ENCODE results near the gene CCR4.
"Not testable (repeated sequence)": the region's sequence is repeated elsewhere in the genome, so short reads cannot be mapped to it uniquely, and the experiment has no call there.

Gene CCR4

DNA sequence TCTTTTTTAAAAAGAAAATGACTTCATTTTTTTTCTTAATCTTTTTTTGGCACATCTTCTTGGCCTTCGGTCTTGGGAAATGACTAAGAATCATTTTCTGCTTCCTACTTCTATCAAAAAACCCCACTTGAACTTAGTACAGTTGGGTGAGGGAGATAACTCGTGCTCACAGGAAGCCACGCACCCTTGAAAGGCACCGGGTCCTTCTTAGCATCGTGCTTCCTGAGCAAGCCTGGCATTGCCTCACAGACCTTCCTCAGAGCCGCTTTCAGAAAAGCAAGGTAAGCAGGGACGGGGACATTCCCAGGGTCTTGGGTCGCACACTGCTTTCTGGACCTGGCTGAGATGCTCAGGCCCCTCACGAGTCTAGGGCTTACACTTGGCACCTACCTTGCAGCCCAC is at the start of gene CCR4:
Gene CCR4, plus strand, starts transcription at position 235 of the 402 bp plus-strand sequence. CDS start 1,779 bp downstream, outside the sequence.
- Histone ChIP-seq H3K4me3 (ENCODE audit: low read length) (no peak within 1 kb of the TSS), H3K27ac (ENCODE audit: low read depth, low read length) (no peak within 1 kb of the TSS), H3K9ac (ENCODE audit: low read length) (no peak within 1 kb of the TSS), H3K27me3 (ENCODE audit: control insufficient read depth, insufficient read depth, low read length) (no peaks in the 10 kb centered on the region), H3K4me1 (ENCODE audit: control insufficient read depth, insufficient read depth, low read length) (no peaks in the 10 kb centered on the region), H3K36me3 (ENCODE audit: control insufficient read depth, insufficient read depth, low read length) (no peaks in the 10 kb centered on the region)

DNA sequence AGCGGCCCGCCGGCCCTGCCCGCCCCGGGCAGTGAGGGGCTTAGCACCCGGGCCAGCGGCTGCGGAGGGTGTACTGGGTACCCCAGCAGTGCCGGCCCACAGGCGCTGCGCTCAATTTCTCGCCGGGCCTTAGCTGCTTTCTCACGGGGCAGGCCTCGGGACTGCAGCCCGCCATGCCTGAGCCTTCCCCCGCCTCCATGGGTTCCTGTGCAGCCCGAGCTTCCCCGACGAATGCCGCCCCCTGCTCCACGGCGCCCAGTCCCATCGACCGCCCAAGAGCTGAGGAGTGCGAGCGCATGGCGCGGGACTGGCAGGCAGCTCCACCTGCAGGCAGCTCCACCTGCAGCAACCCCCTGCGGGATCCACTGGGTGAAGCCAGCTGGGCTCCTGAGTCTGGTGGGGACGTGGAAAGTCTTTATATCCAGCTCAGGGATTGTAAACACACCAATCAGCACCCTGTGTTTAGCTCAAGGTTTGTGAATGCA is 48.5 kb upstream of the CCR4 start:
- H3K9ac ChIP-seq (ENCODE audit: low read length); H3K36me3 ChIP-seq (ENCODE audit: control insufficient read depth, insufficient read depth, low read length); H3K27ac ChIP-seq (ENCODE audit: low read depth, low read length); H3K27me3 ChIP-seq (ENCODE audit: control insufficient read depth, insufficient read depth, low read length); H3K4me1 ChIP-seq (ENCODE audit: control insufficient read depth, insufficient read depth, low read length): not testable (repeated sequence)
- H3K4me3 ChIP-seq (ENCODE audit: low read length) = peak overlapping the region; percentile 15

DNA sequence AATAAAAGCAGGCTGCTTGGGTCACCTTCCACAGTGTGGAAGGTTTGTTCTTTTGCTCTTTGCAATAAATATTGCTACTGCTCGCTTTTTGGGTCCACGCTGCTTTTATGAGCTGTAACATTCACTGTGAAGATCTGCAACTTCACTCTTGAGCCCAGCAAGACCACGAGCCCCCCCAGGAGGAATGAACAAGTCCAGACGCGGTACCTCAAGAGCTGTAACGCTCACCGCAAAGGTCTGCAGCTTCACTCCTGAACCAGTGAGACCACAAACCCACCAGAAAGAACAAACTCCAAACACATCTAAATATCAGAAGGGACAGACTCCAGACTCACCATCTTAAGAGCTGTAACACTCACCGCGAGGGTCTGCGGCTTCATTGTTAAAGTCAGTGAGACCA is 47.5 kb upstream of the CCR4 start:
- no peak overlapping the region for H3K9ac ChIP-seq (ENCODE audit: low read length)
- no peaks in the 10 kb centered on the region for H3K4me1 ChIP-seq (ENCODE audit: control insufficient read depth, insufficient read depth, low read length)
- no peak overlapping the region for H3K4me3 ChIP-seq (ENCODE audit: low read length)
- H3K27ac ChIP-seq (ENCODE audit: low read depth, low read length) = no peak overlapping the region
- no peaks in the 10 kb centered on the region for H3K36me3 ChIP-seq (ENCODE audit: control insufficient read depth, insufficient read depth, low read length)
- H3K27me3 ChIP-seq (ENCODE audit: control insufficient read depth, insufficient read depth, low read length) = no peaks in the 10 kb centered on the region

DNA sequence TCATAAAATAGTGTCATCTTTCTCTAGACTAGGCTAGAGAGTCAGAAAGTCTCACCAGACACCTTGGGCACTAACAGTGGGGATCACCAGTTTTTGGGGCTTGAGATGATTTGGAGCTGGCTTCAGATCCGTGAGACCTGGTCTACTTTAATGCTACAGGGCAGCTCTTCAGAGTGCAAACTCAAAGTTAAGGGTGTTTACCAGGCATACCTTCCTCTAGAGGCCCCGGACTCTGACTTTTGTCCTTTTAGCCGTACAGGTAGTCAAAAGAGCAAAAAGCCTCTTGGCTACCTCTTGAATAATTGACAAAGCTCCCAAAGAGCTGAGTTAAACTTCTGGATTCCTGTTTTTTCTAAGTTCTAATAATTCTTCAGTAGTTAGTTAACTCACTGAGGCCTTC is 41.4 kb upstream of the CCR4 start:
- Histone ChIP-seq H3K4me3 (ENCODE audit: low read length) (no peak overlapping the region), H3K36me3 (ENCODE audit: control insufficient read depth, insufficient read depth, low read length) (no peaks in the 10 kb centered on the region), H3K27me3 (ENCODE audit: control insufficient read depth, insufficient read depth, low read length) (no peaks in the 10 kb centered on the region), H3K9ac (ENCODE audit: low read length) (no peak overlapping the region), H3K27ac (ENCODE audit: low read depth, low read length) (no peak overlapping the region), H3K4me1 (ENCODE audit: control insufficient read depth, insufficient read depth, low read length) (peaks cover 2% of the 10 kb centered on the region)

DNA sequence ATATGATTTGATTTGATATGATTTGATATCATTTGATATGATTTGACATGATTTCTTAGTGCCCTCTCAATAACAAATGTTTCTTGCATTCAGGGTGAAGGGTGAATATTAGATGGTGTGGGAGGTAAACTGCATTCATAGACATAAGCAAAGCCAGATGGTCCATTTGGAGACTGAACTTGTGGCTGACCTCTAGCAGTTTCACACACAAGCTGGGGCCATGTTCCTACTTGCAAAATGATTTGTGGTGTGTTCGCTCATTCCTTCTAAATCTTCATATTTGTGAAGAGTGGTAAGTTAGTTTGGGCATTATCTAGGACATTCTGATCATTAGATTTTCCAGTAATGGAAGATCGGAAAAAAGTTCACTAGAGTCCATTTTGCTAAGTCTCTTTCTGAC is 40.5 kb upstream of the CCR4 start:
- Histone ChIP-seq H3K36me3 (ENCODE audit: control insufficient read depth, insufficient read depth, low read length) (no peaks in the 10 kb centered on the region), H3K27me3 (ENCODE audit: control insufficient read depth, insufficient read depth, low read length) (no peaks in the 10 kb centered on the region), H3K9ac (ENCODE audit: low read length) (no peak overlapping the region), H3K4me3 (ENCODE audit: low read length) (no peak overlapping the region), H3K27ac (ENCODE audit: low read depth, low read length) (no peak overlapping the region), H3K4me1 (ENCODE audit: control insufficient read depth, insufficient read depth, low read length) (peaks cover 2% of the 10 kb centered on the region)

DNA sequence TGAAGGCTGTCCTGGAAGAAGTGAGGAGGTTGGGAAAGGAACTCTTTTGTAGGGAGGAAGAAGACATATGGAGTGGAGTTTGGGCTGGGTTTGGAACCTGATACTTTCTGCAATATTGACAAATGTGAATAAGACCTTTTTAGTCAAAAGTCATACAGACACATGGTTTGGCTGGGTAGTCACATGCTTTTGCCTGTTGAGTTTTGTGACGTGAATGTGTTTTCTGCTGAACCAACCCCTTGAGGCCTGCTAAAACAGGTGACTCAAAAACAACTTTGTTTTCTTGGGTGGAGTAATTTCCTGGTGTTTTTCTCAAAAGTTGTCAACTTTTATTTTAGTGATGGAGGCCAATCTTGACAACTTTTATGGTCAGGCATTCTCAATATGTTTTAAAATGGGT is 39.4 kb upstream of the CCR4 start:
- Histone ChIP-seq H3K27ac (ENCODE audit: low read depth, low read length) (no peak overlapping the region), H3K36me3 (ENCODE audit: control insufficient read depth, insufficient read depth, low read length) (no peaks in the 10 kb centered on the region), H3K9ac (ENCODE audit: low read length) (no peak overlapping the region), H3K4me3 (ENCODE audit: low read length) (no peak overlapping the region), H3K4me1 (ENCODE audit: control insufficient read depth, insufficient read depth, low read length) (peaks cover 2% of the 10 kb centered on the region), H3K27me3 (ENCODE audit: control insufficient read depth, insufficient read depth, low read length) (no peaks in the 10 kb centered on the region)

DNA sequence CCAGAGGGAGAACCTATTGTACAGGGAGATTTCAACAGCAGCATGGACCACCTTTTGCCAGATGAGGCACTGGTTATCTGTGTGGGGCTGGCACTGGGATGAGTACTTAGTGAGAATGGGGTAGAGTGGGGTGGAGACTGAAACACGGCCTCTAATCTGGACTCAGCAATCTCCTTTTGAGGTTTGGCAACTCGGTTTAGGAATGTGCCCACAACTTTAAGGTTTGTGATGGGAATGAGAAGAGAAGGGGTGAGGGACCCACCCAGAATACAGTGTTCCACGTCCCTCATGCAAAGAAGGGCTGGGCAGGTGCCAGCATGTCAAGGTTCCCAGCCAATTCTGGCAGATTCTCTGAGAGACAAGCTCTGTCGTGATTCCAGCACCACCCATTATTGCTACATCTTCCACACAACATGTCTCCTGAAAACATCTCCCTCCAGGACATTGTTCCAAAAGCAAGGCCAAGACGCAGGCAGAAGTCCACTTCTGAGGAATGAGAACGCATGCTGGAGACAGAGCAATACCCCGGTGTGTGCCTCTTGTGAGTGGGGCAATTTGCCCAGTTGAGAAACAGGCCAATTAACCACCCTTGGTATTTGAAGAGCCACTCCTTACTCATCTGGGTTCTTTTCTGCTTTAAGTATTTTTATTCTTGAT is 37.5 kb upstream of the CCR4 start:
- H3K27ac ChIP-seq (ENCODE audit: low read depth, low read length) = no peak overlapping the region
- no peak overlapping the region for H3K9ac ChIP-seq (ENCODE audit: low read length)
- no peak overlapping the region for H3K4me3 ChIP-seq (ENCODE audit: low read length)
- H3K27me3 ChIP-seq (ENCODE audit: control insufficient read depth, insufficient read depth, low read length) = no peaks in the 10 kb centered on the region
- peaks cover 2% of the 10 kb centered on the region for H3K4me1 ChIP-seq (ENCODE audit: control insufficient read depth, insufficient read depth, low read length)
- H3K36me3 ChIP-seq (ENCODE audit: control insufficient read depth, insufficient read depth, low read length) = no peaks in the 10 kb centered on the region

DNA sequence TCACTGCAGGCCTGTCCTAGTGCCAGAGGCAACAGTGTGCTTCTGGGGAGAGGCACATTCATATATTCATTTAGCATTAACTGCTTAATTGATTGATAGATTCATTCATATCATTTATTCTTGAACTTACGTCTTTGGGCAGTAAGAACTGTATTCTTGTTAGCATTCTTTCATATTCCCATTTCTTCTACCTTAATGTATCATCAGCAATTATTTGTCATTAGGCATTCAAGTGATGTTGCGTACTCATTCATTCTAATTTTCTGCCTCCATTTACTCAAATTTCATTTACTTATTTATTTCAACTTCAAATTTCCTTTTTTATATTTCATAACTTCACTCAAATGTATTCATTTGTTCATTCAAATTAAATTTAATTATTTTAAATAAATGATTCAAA is 31.5 kb upstream of the CCR4 start:
- Histone ChIP-seq H3K36me3 (ENCODE audit: control insufficient read depth, insufficient read depth, low read length) (no peaks in the 10 kb centered on the region), H3K27me3 (ENCODE audit: control insufficient read depth, insufficient read depth, low read length) (no peaks in the 10 kb centered on the region), H3K4me1 (ENCODE audit: control insufficient read depth, insufficient read depth, low read length) (no peaks in the 10 kb centered on the region), H3K9ac (ENCODE audit: low read length) (no peak overlapping the region), H3K27ac (ENCODE audit: low read depth, low read length) (no peak overlapping the region), H3K4me3 (ENCODE audit: low read length) (no peak overlapping the region)

DNA sequence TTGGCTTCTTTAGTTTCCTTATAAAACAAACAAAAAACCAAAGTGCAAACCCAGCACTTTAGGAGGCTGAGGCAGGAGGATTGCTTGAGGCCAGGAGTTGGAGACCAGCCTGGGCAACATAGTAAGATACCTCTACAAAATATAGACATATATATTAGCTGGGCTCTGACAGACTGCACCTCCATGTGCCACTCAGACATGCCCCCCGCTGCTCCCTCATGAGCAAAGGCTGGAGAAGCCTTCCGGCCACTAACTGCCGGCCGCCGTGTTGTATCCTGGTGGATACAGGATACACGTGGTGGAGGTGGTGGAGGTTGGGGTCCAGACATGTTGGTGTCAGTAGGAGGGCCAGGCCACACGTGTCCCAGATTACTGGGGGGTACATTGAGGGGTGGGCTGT is 29.4 kb upstream of the CCR4 start:
- no peak overlapping the region for H3K9ac ChIP-seq (ENCODE audit: low read length)
- H3K4me3 ChIP-seq (ENCODE audit: low read length) = no peak overlapping the region
- no peaks in the 10 kb centered on the region for H3K4me1 ChIP-seq (ENCODE audit: control insufficient read depth, insufficient read depth, low read length)
- no peaks in the 10 kb centered on the region for H3K27me3 ChIP-seq (ENCODE audit: control insufficient read depth, insufficient read depth, low read length)
- no peak overlapping the region for H3K27ac ChIP-seq (ENCODE audit: low read depth, low read length)
- H3K36me3 ChIP-seq (ENCODE audit: control insufficient read depth, insufficient read depth, low read length) = no peaks in the 10 kb centered on the region

DNA sequence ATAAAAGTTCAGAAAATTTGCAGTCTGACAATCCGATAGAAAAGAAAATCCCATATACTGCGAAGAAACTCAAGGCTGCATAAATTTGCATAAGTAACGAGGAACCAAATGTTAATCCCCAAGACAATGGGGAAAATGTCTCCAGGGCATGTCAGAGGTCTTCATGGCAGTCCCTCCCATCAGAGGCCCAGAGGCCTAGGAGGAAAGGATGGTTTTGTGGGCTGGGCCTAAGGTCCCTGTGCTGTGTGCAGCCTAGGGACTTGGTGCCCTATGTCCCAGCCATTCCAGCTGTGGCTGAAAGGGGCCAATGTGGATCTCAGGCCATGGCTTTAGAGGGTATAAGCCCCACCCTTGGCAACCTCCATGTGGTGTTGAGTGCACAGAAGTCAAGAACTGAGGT is 21.3 kb upstream of the CCR4 start:
- Histone ChIP-seq H3K9ac (ENCODE audit: low read length) (no peak overlapping the region), H3K4me1 (ENCODE audit: control insufficient read depth, insufficient read depth, low read length) (no peaks in the 10 kb centered on the region), H3K27me3 (ENCODE audit: control insufficient read depth, insufficient read depth, low read length) (no peaks in the 10 kb centered on the region), H3K36me3 (ENCODE audit: control insufficient read depth, insufficient read depth, low read length) (no peaks in the 10 kb centered on the region), H3K4me3 (ENCODE audit: low read length) (no peak overlapping the region), H3K27ac (ENCODE audit: low read depth, low read length) (no peak overlapping the region)

DNA sequence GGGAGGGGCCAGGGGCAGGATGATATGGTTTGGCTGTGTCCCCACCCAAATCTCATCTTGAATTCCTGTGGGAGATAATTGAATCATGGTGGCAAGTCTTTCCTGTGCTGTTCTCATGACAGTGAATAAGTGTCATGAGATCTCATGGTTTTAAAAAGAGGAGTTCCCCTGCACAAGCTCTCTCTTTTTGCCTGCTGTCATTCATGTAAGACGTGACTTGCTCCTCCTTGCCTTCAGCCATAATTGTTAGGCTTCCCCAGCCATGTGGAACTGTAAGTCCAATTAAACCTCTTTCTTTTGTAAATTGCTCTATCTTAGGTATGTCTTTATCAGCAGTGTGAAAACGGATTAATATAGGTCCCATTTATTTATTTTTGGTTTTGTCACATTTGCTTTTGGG is 20.2 kb upstream of the CCR4 start:
- H3K27ac ChIP-seq (ENCODE audit: low read depth, low read length); H3K4me3 ChIP-seq (ENCODE audit: low read length); H3K4me1 ChIP-seq (ENCODE audit: control insufficient read depth, insufficient read depth, low read length); H3K36me3 ChIP-seq (ENCODE audit: control insufficient read depth, insufficient read depth, low read length); H3K27me3 ChIP-seq (ENCODE audit: control insufficient read depth, insufficient read depth, low read length); H3K9ac ChIP-seq (ENCODE audit: low read length): not testable (repeated sequence)

DNA sequence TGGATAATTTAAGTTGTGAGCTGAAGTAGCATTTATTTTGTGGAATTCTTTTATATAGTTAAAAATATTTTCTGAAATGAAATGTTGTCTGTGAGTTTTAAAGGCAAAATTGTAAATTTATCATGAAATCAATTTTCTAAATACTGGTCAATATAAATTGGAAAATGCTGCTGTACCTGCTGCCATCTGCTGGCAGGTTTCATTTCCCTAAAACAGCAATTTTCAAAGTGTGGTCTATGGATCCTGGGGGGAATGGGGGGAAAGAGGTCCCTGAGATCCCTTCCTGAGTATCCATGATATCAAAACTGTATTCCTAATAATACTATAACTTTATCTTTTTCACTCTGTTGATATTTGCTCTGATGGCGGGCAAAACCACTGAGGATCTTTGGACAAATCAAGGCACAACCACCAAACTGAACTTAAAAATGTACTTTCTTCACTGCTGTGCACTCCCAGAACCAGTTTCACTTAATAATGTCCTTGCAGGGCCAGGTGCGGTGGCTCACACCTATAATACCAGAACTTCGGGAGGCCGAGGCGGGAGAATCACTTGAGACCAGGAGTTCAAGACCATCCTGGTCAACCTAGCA is 17.2 kb upstream of the CCR4 start:
- no peak overlapping the region for H3K9ac ChIP-seq (ENCODE audit: low read length)
- H3K4me3 ChIP-seq (ENCODE audit: low read length) = no peak overlapping the region
- H3K27me3 ChIP-seq (ENCODE audit: control insufficient read depth, insufficient read depth, low read length) = no peaks in the 10 kb centered on the region
- no peak overlapping the region for H3K27ac ChIP-seq (ENCODE audit: low read depth, low read length)
- H3K36me3 ChIP-seq (ENCODE audit: control insufficient read depth, insufficient read depth, low read length) = no peaks in the 10 kb centered on the region
- no peaks in the 10 kb centered on the region for H3K4me1 ChIP-seq (ENCODE audit: control insufficient read depth, insufficient read depth, low read length)

DNA sequence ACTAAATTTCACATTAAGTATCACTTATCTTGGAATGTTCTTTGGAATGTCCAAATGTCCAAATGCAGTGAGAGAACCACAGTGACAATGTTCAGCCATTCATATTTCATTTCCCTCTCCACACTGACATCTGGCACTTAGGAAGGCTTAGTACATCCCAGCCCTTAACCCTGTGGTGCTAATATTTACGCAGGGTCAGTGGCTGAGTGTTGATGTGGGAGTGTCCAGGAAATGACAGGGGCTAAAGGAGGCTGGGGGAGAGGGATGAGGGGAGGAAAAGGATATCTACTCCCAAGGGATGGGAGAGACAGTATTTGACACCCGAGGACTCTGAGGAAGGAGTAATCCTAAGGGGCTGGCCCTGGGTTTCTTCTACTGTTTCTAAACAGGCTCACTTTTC is 14.1 kb upstream of the CCR4 start:
- no peak overlapping the region for H3K9ac ChIP-seq (ENCODE audit: low read length)
- no peaks in the 10 kb centered on the region for H3K36me3 ChIP-seq (ENCODE audit: control insufficient read depth, insufficient read depth, low read length)
- H3K4me3 ChIP-seq (ENCODE audit: low read length) = no peak overlapping the region
- H3K27me3 ChIP-seq (ENCODE audit: control insufficient read depth, insufficient read depth, low read length) = no peaks in the 10 kb centered on the region
- H3K27ac ChIP-seq (ENCODE audit: low read depth, low read length) = no peak overlapping the region
- H3K4me1 ChIP-seq (ENCODE audit: control insufficient read depth, insufficient read depth, low read length) = no peaks in the 10 kb centered on the region
